ENCODE results near the gene GIGYF2.

DNA sequence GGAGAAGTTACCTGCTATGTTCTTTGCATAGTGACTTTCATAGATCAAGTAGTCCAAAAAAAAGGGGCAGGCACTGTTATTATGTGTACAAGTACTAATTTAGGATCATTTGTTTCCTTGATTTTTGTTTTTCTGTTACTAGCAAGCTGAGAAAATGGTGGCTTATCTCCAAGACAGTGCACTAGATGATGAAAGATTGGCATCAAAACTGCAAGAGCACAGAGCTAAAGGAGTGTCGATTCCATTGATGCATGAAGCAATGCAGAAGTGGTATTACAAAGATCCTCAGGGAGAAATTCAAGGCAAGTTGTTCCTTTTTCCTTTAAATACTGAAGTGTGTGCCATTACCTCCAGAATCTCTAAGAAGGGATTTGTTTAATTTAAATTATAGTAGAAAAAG lies 98.8 kb downstream of the GIGYF2 start:
- TF ChIP-seq CTCF (IDR thresholded peaks at IDR 0.05): no peak
- TF ChIP-seq, protein P1, sequence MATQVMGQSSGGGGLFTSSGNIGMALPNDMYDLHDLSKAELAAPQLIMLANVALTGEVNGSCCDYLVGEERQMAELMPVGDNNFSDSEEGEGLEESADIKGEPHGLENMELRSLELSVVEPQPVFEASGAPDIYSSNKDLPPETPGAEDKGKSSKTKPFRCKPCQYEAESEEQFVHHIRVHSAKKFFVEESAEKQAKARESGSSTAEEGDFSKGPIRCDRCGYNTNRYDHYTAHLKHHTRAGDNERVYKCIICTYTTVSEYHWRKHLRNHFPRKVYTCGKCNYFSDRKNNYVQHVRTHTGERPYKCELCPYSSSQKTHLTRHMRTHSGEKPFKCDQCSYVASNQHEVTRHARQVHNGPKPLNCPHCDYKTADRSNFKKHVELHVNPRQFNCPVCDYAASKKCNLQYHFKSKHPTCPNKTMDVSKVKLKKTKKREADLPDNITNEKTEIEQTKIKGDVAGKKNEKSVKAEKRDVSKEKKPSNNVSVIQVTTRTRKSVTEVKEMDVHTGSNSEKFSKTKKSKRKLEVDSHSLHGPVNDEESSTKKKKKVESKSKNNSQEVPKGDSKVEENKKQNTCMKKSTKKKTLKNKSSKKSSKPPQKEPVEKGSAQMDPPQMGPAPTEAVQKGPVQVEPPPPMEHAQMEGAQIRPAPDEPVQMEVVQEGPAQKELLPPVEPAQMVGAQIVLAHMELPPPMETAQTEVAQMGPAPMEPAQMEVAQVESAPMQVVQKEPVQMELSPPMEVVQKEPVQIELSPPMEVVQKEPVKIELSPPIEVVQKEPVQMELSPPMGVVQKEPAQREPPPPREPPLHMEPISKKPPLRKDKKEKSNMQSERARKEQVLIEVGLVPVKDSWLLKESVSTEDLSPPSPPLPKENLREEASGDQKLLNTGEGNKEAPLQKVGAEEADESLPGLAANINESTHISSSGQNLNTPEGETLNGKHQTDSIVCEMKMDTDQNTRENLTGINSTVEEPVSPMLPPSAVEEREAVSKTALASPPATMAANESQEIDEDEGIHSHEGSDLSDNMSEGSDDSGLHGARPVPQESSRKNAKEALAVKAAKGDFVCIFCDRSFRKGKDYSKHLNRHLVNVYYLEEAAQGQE (IDR thresholded peaks at IDR 0.05; ENCODE audit: insufficient read depth in 1 of 2, low read depth in 2 of 2, low read length in 1 of 2): no peak
- no peak for TF ChIP-seq POLR2AphosphoS5 (IDR thresholded peaks at IDR 0.05; ENCODE audit: low read depth, low read length)
- no peak for TF ChIP-seq SIN3A (IDR thresholded peaks at IDR 0.05; ENCODE audit: borderline replicate concordance, insufficient read depth, low read depth, low read length)
